GM12891 (cell line): Measurements from ENCODE around the gene DBR1.

Experiments
- PAX5 ChIP-seq: IDR thresholded peaks from 2 replicates; pipeline ENCODE4 v1.6.1; 2011; ENCODE audit warnings: low read length, moderate library complexity, mild to moderate bottlenecking; ENCODE audit not compliant: insufficient read depth, severe bottlenecking
- POLR2A ChIP-seq: IDR thresholded peaks from 2 replicates; pipeline ENCODE4 v1.6.1; 2011; ENCODE audit warnings: low read depth, low read length, control low read depth
- POLR2AphosphoS5 ChIP-seq: IDR thresholded peaks from 2 replicates; pipeline ENCODE4 v1.6.1; 2011; ENCODE audit warnings: low read depth, low read length, control low read depth
- POU2F2 ChIP-seq: IDR thresholded peaks from 2 replicates; pipeline ENCODE4 v1.6.1; 2011; ENCODE audit warnings: low read depth, mild to moderate bottlenecking, control low read depth, low read length, moderate library complexity
- SPI1 ChIP-seq: IDR thresholded peaks from 2 replicates; pipeline ENCODE4 v1.6.1; 2011; ENCODE audit warnings: low read depth, low read length, control low read depth
- TAF1 ChIP-seq: IDR thresholded peaks from 2 replicates; pipeline ENCODE4 v1.6.1; 2011; ENCODE audit warnings: low read depth, low read length, control low read depth

GRCh38 chr3:138132239-138132638 is 42.5 kb downstream of the DBR1 start, which contains the start of gene A4GNT:
- no peak for TF ChIP-seq POLR2A
- TF ChIP-seq POLR2AphosphoS5 = no peak
- TF ChIP-seq SPI1 = no peak
- TF ChIP-seq TAF1 = no peak
- no peak for TF ChIP-seq PAX5
- TF ChIP-seq POU2F2 = no peak
